Measurements from ENCODE around the gene CFAP299.
"Not testable (repeated sequence)": the region's sequence is repeated elsewhere in the genome, so short reads cannot be mapped to it uniquely, and the experiment has no call there.

CFAP299 gene

DNA sequence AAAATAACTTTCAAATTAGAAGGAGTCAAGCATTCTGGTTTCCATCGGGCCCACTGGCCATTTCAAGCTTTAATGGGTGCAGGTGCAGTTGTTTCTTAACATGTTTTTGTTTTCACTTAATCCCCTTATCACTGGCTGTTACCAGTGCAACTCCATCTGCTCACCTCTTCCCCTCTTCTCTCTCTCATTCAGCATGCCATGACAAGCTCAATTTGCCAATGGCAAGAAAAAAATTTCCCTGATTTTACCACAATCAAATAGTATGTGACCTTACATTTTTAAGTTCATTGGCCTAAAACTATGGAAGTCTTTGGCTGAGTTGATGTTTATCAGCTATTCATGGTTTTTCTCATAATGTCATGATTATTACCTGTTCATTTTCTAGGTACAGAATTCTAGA, 395.9 kb downstream of the CFAP299 start:
- TF ChIP-seq YY1 (IDR thresholded peaks at IDR 0.05; ENCODE audit: insufficient read depth, insufficient read length) = no peak
- TF ChIP-seq SUZ12 (IDR thresholded peaks at IDR 0.05; ENCODE audit: extremely low read depth, insufficient read depth, insufficient read length) = no peak
- TF ChIP-seq ZNF274 (IDR thresholded peaks at IDR 0.05; ENCODE audit: low read depth, low read length) = no peak
- no peaks in the 10 kb centered on the region for H3K36me3 ChIP-seq (ENCODE audit: insufficient read depth, insufficient read length, low read length)
- H3K4me1 ChIP-seq (ENCODE audit: insufficient read depth, insufficient read length) = no peaks in the 10 kb centered on the region
- H3K9ac ChIP-seq (ENCODE audit: insufficient read length, low read depth) = no peak overlapping the region
- H3K9me3 ChIP-seq (ENCODE audit: insufficient read depth, low read length) = no peaks in the 10 kb centered on the region
- H3K27me3 ChIP-seq (ENCODE audit: insufficient read depth, insufficient read length) = no peaks in the 10 kb centered on the region
- no peak for DNase-seq (ENCODE audit: low read depth, low spot score)
- no peak overlapping the region for H3K4me3 ChIP-seq (ENCODE audit: insufficient read length, low read depth)

DNA sequence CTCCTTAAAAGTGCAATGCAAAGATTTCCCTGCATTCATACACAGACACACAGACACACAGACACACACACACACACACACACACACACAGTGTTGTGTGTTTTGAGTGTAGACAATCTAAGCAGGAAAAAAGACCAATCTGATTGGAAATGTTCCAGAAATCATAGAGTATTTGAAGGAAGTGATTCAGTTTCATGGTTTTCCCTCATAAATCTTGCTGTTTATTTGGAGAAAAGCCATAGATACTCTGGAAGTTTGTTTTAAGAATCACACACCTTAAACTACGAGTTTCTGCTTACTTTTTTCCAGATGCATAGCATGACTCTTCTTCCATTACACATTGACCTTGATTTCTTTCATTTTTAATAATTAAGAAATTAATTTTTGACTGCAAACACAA, 396.5 kb downstream of the CFAP299 start:
- TF ChIP-seq YY1 (IDR thresholded peaks at IDR 0.05; ENCODE audit: insufficient read depth, insufficient read length) (no peak), ZNF274 (IDR thresholded peaks at IDR 0.05; ENCODE audit: low read depth, low read length) (no peak), SUZ12 (IDR thresholded peaks at IDR 0.05; ENCODE audit: extremely low read depth, insufficient read depth, insufficient read length) (no peak)
- H3K36me3 ChIP-seq (ENCODE audit: insufficient read depth, insufficient read length, low read length) = no peaks in the 10 kb centered on the region

DNA sequence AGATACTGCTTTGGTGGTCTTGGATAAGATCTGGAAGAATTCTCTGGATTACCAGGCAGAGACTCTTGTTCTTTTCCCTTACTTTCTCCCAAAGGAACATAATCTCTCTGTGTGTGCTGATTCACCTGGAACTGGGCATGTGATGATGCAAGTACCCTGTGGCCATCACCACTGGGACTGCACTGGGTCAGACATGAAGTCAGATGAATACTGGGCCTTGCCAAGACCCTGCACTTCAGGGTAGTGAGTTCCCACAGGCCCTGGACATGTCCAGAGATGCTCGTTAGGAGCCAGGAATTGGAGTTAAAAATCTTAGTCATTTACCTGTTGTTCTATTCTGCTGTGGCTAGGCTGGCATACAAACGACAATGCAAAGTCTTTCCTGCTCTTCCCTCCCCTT, 404.8 kb downstream of the CFAP299 start:
- DNase-seq (ENCODE audit: low read depth, low spot score) = no peak
- H3K9ac ChIP-seq (ENCODE audit: insufficient read length, low read depth) = no peak overlapping the region
- H3K4me3 ChIP-seq (ENCODE audit: insufficient read length, low read depth) = no peak overlapping the region
- no peaks in the 10 kb centered on the region for H3K4me1 ChIP-seq (ENCODE audit: insufficient read depth, insufficient read length)
- H3K27me3 ChIP-seq (ENCODE audit: insufficient read depth, insufficient read length) = no peaks in the 10 kb centered on the region
- no peaks in the 10 kb centered on the region for H3K9me3 ChIP-seq (ENCODE audit: insufficient read depth, low read length)
- no peaks in the 10 kb centered on the region for H3K36me3 ChIP-seq (ENCODE audit: insufficient read depth, insufficient read length, low read length)
- no peak for TF ChIP-seq YY1 (IDR thresholded peaks at IDR 0.05; ENCODE audit: insufficient read depth, insufficient read length)
- TF ChIP-seq ZNF274 (IDR thresholded peaks at IDR 0.05; ENCODE audit: low read depth, low read length) = no peak
- no peak for TF ChIP-seq SUZ12 (IDR thresholded peaks at IDR 0.05; ENCODE audit: extremely low read depth, insufficient read depth, insufficient read length)

More for the DNA sequence above, 396.5 kb downstream of the CFAP299 start:
- DNase-seq (ENCODE audit: low read depth, low spot score) = no peak
- no peaks in the 10 kb centered on the region for H3K9me3 ChIP-seq (ENCODE audit: insufficient read depth, low read length)
- no peak overlapping the region for H3K4me3 ChIP-seq (ENCODE audit: insufficient read length, low read depth)
- H3K9ac ChIP-seq (ENCODE audit: insufficient read length, low read depth) = no peak overlapping the region
- H3K27me3 ChIP-seq (ENCODE audit: insufficient read depth, insufficient read length) = no peaks in the 10 kb centered on the region
- H3K4me1 ChIP-seq (ENCODE audit: insufficient read depth, insufficient read length) = no peaks in the 10 kb centered on the region

DNA sequence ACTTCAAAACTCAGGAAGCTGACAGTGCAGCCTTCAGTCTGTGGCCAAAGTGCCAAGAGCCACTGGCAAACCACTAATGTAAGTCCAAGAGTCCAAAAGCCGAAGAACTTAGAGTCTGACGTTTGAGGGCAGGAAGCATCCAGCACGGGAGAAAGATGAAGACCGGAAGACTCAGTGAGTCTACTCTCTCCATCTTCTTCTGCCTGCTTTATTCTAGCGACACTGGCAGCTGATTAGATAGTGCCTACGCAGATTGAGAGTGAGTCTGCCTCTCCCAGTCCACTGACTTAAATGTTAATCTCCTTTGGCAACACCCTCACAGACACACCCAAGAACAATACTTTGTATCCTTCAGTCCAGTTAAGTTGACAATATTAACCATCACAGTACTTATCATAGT, 414.0 kb downstream of the CFAP299 start:
- H3K4me3 ChIP-seq (ENCODE audit: insufficient read length, low read depth); H3K9ac ChIP-seq (ENCODE audit: insufficient read length, low read depth); H3K9me3 ChIP-seq (ENCODE audit: insufficient read depth, low read length); H3K4me1 ChIP-seq (ENCODE audit: insufficient read depth, insufficient read length); H3K36me3 ChIP-seq (ENCODE audit: insufficient read depth, insufficient read length, low read length); H3K27me3 ChIP-seq (ENCODE audit: insufficient read depth, insufficient read length); DNase-seq (ENCODE audit: low read depth, low spot score): not testable (repeated sequence)

DNA sequence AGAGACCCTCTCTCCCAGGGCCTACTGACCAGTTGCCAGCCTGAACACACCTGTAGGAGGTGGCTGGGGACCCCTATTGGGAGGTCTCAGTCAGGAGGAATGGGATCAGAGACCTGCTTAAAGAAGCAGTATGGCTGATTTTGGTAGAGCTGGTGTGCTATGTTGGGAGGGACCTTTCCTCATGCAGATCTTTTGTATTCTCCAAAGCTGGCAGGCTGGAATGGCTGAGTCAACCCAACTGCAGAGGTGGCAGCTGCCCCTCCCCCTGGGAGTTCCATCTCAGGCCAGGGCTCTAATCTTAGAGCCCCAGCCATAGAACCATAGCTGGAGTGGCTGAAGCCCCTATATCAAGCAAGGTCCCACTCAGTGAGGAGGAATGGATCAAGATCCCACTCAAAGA, 415.7 kb downstream of the CFAP299 start:
- Histone ChIP-seq H3K9me3 (ENCODE audit: insufficient read depth, low read length) (no peaks in the 10 kb centered on the region), H3K4me1 (ENCODE audit: insufficient read depth, insufficient read length) (peaks cover 6% of the 10 kb centered on the region), H3K9ac (ENCODE audit: insufficient read length, low read depth) (no peak overlapping the region), H3K36me3 (ENCODE audit: insufficient read depth, insufficient read length, low read length) (no peaks in the 10 kb centered on the region), H3K4me3 (ENCODE audit: insufficient read length, low read depth) (no peak overlapping the region), H3K27me3 (ENCODE audit: insufficient read depth, insufficient read length) (no peaks in the 10 kb centered on the region)
- DNase-seq (ENCODE audit: low read depth, low spot score) = peak; percentile 5
- TF ChIP-seq YY1 (IDR thresholded peaks at IDR 0.05; ENCODE audit: insufficient read depth, insufficient read length) (no peak), ZNF274 (IDR thresholded peaks at IDR 0.05; ENCODE audit: low read depth, low read length) (no peak), SUZ12 (IDR thresholded peaks at IDR 0.05; ENCODE audit: extremely low read depth, insufficient read depth, insufficient read length) (no peak)

DNA sequence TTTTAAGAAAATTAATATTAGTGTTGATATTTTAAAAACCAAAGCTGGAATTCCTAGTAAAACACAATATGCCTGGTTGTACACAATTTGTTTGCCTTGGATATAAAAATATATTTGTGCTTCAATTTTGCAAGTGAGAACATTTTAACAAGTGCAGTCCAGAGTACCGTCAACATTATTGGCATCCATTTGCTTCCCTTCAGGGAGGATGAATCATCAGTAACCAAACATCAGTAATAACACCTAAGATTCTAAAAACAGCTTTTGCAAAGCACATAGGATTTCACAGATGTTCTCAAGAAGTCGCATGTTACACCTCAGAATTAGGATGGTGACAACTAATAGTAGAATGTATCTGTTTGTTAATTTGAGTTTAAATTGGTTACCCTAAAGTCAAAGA, 432.4 kb downstream of the CFAP299 start:
- TF ChIP-seq ZNF274 (IDR thresholded peaks at IDR 0.05; ENCODE audit: low read depth, low read length) = no peak
- TF ChIP-seq YY1 (IDR thresholded peaks at IDR 0.05; ENCODE audit: insufficient read depth, insufficient read length) = no peak
- TF ChIP-seq SUZ12 (IDR thresholded peaks at IDR 0.05; ENCODE audit: extremely low read depth, insufficient read depth, insufficient read length) = no peak
- Histone ChIP-seq H3K4me3 (ENCODE audit: insufficient read length, low read depth) (no peak overlapping the region), H3K36me3 (ENCODE audit: insufficient read depth, insufficient read length, low read length) (no peaks in the 10 kb centered on the region), H3K9me3 (ENCODE audit: insufficient read depth, low read length) (no peaks in the 10 kb centered on the region), H3K27me3 (ENCODE audit: insufficient read depth, insufficient read length) (no peaks in the 10 kb centered on the region), H3K4me1 (ENCODE audit: insufficient read depth, insufficient read length) (no peaks in the 10 kb centered on the region), H3K9ac (ENCODE audit: insufficient read length, low read depth) (no peak overlapping the region)
- DNase-seq (ENCODE audit: low read depth, low spot score) = no peak

DNA sequence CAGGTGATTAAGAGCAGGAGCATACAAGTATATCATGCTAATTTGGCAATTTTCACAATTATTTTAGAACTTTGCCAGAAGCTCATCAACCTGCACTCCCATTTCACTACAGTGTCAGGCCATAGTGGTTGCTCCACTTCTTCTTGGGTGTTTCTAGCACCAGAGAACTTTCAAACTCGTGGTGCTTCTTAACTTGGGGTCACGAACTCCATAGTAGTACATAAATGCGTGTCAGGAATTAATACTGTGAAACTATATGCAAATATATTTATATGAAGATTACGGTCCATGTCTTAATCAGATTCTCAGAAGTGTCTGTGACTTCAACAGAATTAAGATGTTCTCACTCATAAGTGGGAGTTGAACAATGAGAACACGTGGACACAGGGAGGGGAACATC, 440.6 kb downstream of the CFAP299 start:
- H3K4me1 ChIP-seq (ENCODE audit: insufficient read depth, insufficient read length) = no peaks in the 10 kb centered on the region
- no peak for DNase-seq (ENCODE audit: low read depth, low spot score)
- no peaks in the 10 kb centered on the region for H3K27me3 ChIP-seq (ENCODE audit: insufficient read depth, insufficient read length)
- TF ChIP-seq ZNF274 (IDR thresholded peaks at IDR 0.05; ENCODE audit: low read depth, low read length) = no peak
- TF ChIP-seq YY1 (IDR thresholded peaks at IDR 0.05; ENCODE audit: insufficient read depth, insufficient read length) = no peak
- TF ChIP-seq SUZ12 (IDR thresholded peaks at IDR 0.05; ENCODE audit: extremely low read depth, insufficient read depth, insufficient read length) = no peak
- H3K9me3 ChIP-seq (ENCODE audit: insufficient read depth, low read length) = no peaks in the 10 kb centered on the region
- no peaks in the 10 kb centered on the region for H3K36me3 ChIP-seq (ENCODE audit: insufficient read depth, insufficient read length, low read length)
- no peak overlapping the region for H3K4me3 ChIP-seq (ENCODE audit: insufficient read length, low read depth)
- H3K9ac ChIP-seq (ENCODE audit: insufficient read length, low read depth) = no peak overlapping the region

DNA sequence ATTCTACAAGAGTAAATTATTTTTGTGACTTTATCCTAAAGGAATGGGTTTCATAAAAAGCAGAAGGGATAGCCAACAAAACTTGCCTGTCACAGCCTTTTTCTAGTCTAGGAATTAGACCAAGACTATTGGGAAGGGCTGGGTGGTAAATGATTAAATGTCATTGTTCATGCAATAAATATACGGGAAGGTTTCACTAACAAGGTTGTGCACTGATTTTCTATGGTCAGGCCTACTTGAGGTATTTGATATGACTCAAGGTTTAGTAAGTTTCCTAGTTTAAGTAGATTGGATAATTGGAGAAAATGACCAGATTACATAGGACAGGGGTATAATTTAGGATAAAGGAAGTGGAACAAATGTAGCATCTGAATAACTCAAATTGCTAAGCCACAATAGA, 445.9 kb downstream of the CFAP299 start:
- H3K4me1 ChIP-seq (ENCODE audit: insufficient read depth, insufficient read length) = no peaks in the 10 kb centered on the region
- no peak overlapping the region for H3K9ac ChIP-seq (ENCODE audit: insufficient read length, low read depth)
- H3K36me3 ChIP-seq (ENCODE audit: insufficient read depth, insufficient read length, low read length) = no peaks in the 10 kb centered on the region
- TF ChIP-seq ZNF274 (IDR thresholded peaks at IDR 0.05; ENCODE audit: low read depth, low read length) (no peak), SUZ12 (IDR thresholded peaks at IDR 0.05; ENCODE audit: extremely low read depth, insufficient read depth, insufficient read length) (no peak), YY1 (IDR thresholded peaks at IDR 0.05; ENCODE audit: insufficient read depth, insufficient read length) (no peak)
- H3K4me3 ChIP-seq (ENCODE audit: insufficient read length, low read depth) = no peak overlapping the region
- DNase-seq (ENCODE audit: low read depth, low spot score) = no peak
- H3K9me3 ChIP-seq (ENCODE audit: insufficient read depth, low read length) = no peaks in the 10 kb centered on the region
- H3K27me3 ChIP-seq (ENCODE audit: insufficient read depth, insufficient read length) = no peaks in the 10 kb centered on the region
